ENCODE data around the gene LRMDA. TPM values are rescaled to one million over a fixed set of nuclear protein-coding genes. Genes with fewer than 3 reads are reported as not detected.

The LRMDA gene
- total and polyA plus RNA-seq, 2 donors (not counting 3 experiments of a cell fraction or from before 2014, with no cell fraction given) = 9.7 to 18.0 TPM

- Histone ChIP-seq H3K9me3 (replicated peaks; ENCODE audit: control insufficient read depth, insufficient read depth, low read length) (no peaks in the 10 kb centered on the region), H3K4me2 (ENCODE audit: insufficient read depth, low read length) (no peak overlapping the region), H3K9ac (replicated peaks; ENCODE audit: extremely low read depth, insufficient read depth, low read length) (no peak overlapping the region), H3K4me3 (replicated peaks in 1 of 3; ENCODE audit: insufficient read depth in 1 of 3, low read depth in 1 of 3, low read length in 3 of 3) (no peak overlapping the region), H3K79me2 (ENCODE audit: control insufficient read depth, insufficient read depth, low read length) (no peaks in the 10 kb centered on the region), H4K20me1 (replicated peaks; ENCODE audit: control insufficient read depth, extremely low read depth, insufficient read depth, low read length) (no peaks in the 10 kb centered on the region), H3K27ac (ENCODE audit: insufficient read depth, low read depth, low read length) (no peak overlapping the region), H3K27me3 (ENCODE audit: control insufficient read depth in 2 of 2, insufficient read depth in 2 of 2, low read length in 2 of 2) (no peaks in the 10 kb centered on the region), H3K9me1 (replicated peaks; ENCODE audit: control insufficient read depth, extremely low read depth, insufficient read depth, low read length) (no peaks in the 10 kb centered on the region), H3K36me3 (ENCODE audit: control insufficient read depth in 2 of 2, extremely low read depth in 1 of 2, insufficient read depth in 2 of 2, low read length in 2 of 2) (no peaks in the 10 kb centered on the region), H3K4me1 (ENCODE audit: control insufficient read depth, extremely low read depth, insufficient read depth, low read length) (no peaks in the 10 kb centered on the region), H2AFZ (ENCODE audit: low read depth, low read length) (no peak overlapping the region)
- DNase-seq (ENCODE audit: low read depth, low spot score) = no peak
- no peak for FAIRE-seq
- TF ChIP-seq GATA2 (IDR thresholded peaks at IDR 0.05; ENCODE audit: insufficient read depth, insufficient read length, low read depth, low read length) = no peak
- TF ChIP-seq POLR2A (IDR thresholded peaks at IDR 0.05; ENCODE audit: low read depth, low read length) = no peak
- no peak for TF ChIP-seq FOS (IDR thresholded peaks at IDR 0.05; ENCODE audit: borderline replicate concordance, insufficient read depth, low read length)
- TF ChIP-seq, protein P1, sequence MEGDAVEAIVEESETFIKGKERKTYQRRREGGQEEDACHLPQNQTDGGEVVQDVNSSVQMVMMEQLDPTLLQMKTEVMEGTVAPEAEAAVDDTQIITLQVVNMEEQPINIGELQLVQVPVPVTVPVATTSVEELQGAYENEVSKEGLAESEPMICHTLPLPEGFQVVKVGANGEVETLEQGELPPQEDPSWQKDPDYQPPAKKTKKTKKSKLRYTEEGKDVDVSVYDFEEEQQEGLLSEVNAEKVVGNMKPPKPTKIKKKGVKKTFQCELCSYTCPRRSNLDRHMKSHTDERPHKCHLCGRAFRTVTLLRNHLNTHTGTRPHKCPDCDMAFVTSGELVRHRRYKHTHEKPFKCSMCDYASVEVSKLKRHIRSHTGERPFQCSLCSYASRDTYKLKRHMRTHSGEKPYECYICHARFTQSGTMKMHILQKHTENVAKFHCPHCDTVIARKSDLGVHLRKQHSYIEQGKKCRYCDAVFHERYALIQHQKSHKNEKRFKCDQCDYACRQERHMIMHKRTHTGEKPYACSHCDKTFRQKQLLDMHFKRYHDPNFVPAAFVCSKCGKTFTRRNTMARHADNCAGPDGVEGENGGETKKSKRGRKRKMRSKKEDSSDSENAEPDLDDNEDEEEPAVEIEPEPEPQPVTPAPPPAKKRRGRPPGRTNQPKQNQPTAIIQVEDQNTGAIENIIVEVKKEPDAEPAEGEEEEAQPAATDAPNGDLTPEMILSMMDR (IDR thresholded peaks at IDR 0.05; ENCODE audit: extremely low read depth in 1 of 2, insufficient read depth in 1 of 2, low read depth in 1 of 2, low read length in 2 of 2) = no peak
- no peak for TF ChIP-seq EZH2 (IDR thresholded peaks at IDR 0.05; ENCODE audit: borderline replicate concordance, low read depth, low read length, severe bottlenecking)
- dilution Hi-C loops (cut with MboI; ENCODE audit: extremely low pct_ligation_motif_present, low sequenced_read_pairs) (no loop called here), intact Hi-C loops (cut with micrococcal nuclease) (no loop called here)
- no TSS peak for BruUV-seq (replicated peaks)
- ChIA-PET CTCF (no interaction called here), POLR2A (no interaction called here)
Measured at GRCh38 chr10:76071653-76072365, 640.4 kb downstream of the LRMDA start.

GRCh38 chr10:76072384-76072783, 641.0 kb downstream of the LRMDA start:
- TF ChIP-seq, protein P1 (IDR thresholded peaks at IDR 0.05; ENCODE audit: extremely low read depth in 1 of 2, insufficient read depth in 1 of 2, low read depth in 1 of 2, low read length in 2 of 2) = no peak
- TF ChIP-seq EZH2 (IDR thresholded peaks at IDR 0.05; ENCODE audit: borderline replicate concordance, low read depth, low read length, severe bottlenecking) = no peak
- TF ChIP-seq GATA2 (IDR thresholded peaks at IDR 0.05; ENCODE audit: insufficient read depth, insufficient read length, low read depth, low read length) = no peak
- no peak for TF ChIP-seq FOS (IDR thresholded peaks at IDR 0.05; ENCODE audit: borderline replicate concordance, insufficient read depth, low read length)
- TF ChIP-seq MAX (IDR thresholded peaks at IDR 0.05; ENCODE audit: insufficient read depth, insufficient read length) = no peak
- no peak for TF ChIP-seq JUN (IDR thresholded peaks at IDR 0.05; ENCODE audit: borderline replicate concordance, insufficient read depth, insufficient read length, low read depth)
- Histone ChIP-seq H3K4me3 (replicated peaks in 1 of 3; ENCODE audit: insufficient read depth in 1 of 3, low read depth in 1 of 3, low read length in 3 of 3) (no peak overlapping the region), H3K9me1 (replicated peaks; ENCODE audit: control insufficient read depth, extremely low read depth, insufficient read depth, low read length) (no peaks in the 10 kb centered on the region), H3K9me3 (replicated peaks; ENCODE audit: control insufficient read depth, insufficient read depth, low read length) (no peaks in the 10 kb centered on the region), H4K20me1 (replicated peaks; ENCODE audit: control insufficient read depth, extremely low read depth, insufficient read depth, low read length) (no peaks in the 10 kb centered on the region), H3K4me2 (ENCODE audit: insufficient read depth, low read length) (no peak overlapping the region), H3K36me3 (ENCODE audit: control insufficient read depth in 2 of 2, extremely low read depth in 1 of 2, insufficient read depth in 2 of 2, low read length in 2 of 2) (no peaks in the 10 kb centered on the region), H3K79me2 (ENCODE audit: control insufficient read depth, insufficient read depth, low read length) (no peaks in the 10 kb centered on the region), H3K27me3 (ENCODE audit: control insufficient read depth in 2 of 2, insufficient read depth in 2 of 2, low read length in 2 of 2) (no peaks in the 10 kb centered on the region), H3K4me1 (ENCODE audit: control insufficient read depth, extremely low read depth, insufficient read depth, low read length) (no peaks in the 10 kb centered on the region), H3K27ac (ENCODE audit: insufficient read depth, low read depth, low read length) (no peak overlapping the region), H2AFZ (ENCODE audit: low read depth, low read length) (no peak overlapping the region), H3K9ac (replicated peaks; ENCODE audit: extremely low read depth, insufficient read depth, low read length) (no peak overlapping the region)
- no TSS peak for BruUV-seq (replicated peaks)
- no peak for FAIRE-seq
- ChIA-PET CTCF (no interaction called here), POLR2A (no interaction called here)
- no peak for DNase-seq (ENCODE audit: low read depth, low spot score)
- dilution Hi-C loops (cut with MboI; ENCODE audit: extremely low pct_ligation_motif_present, low sequenced_read_pairs) (no loop called here), intact Hi-C loops (cut with micrococcal nuclease) (no loop called here)
